Measurements from ENCODE around the gene REV1. TPM values are rescaled to one million over a fixed set of nuclear protein-coding genes. Genes with fewer than 3 reads are reported as not detected.
A peak's percentile ranks its signal among the peaks of the same experiment; 100 is the strongest.

REV1 gene
- total and polyA plus RNA-seq, 4 donors = 5.6 to 69.0 (median 38.3) TPM

GRCh38 chr2:99490623-99491461, 1.0 kb upstream of the REV1 start:
- intact Hi-C loops (cut with DNase I) = loop anchor here in 1 of 2 donors (1.0 to 10.0 kb wide), 3 partner anchors 155 to 426 kb away; partner anchors contain the start of genes MITD1, MRPL30 and TXNDC9
- Histone ChIP-seq H3K27me3 (ENCODE audit: control insufficient read depth in 1 of 2, insufficient read depth in 2 of 2, low read length in 1 of 2) (no peaks in the 10 kb centered on the region), H3K4me1 (ENCODE audit: control insufficient read depth in 1 of 2, insufficient read depth in 2 of 2, low read length in 2 of 2) (no peaks in the 10 kb centered on the region), H3K9me3 (ENCODE audit: control insufficient read depth, low read length) (no peaks in the 10 kb centered on the region), H3K36me3 (ENCODE audit: control insufficient read depth in 1 of 2, insufficient read depth in 2 of 2, low read length in 1 of 2) (no peaks in the 10 kb centered on the region), H3K27ac (ENCODE audit: low read depth in 1 of 2, low read length in 2 of 2) (peak overlapping the region; percentile 54 to 68), H3K4me3 (ENCODE audit: low read length in 2 of 2) (peak overlapping the region in 1 of 2 donors; percentile 72)
- DNase-seq (no peak), ATAC-seq (ENCODE audit: low FRiP score) (no peak)
- 31 to 33% methylated on average over 31 of the region's 31 CpGs for WGBS, 2 donors

- peak overlapping the region; percentile 72 to 96 for H3K4me3 ChIP-seq (ENCODE audit: low read length in 2 of 2)
- no peaks in the 10 kb centered on the region for H3K4me1 ChIP-seq (ENCODE audit: control insufficient read depth in 1 of 2, insufficient read depth in 2 of 2, low read length in 2 of 2)
- intact Hi-C loops (cut with DNase I) = loop anchor here (2.0 to 10.0 kb wide), 2 partner anchors 54 to 152 kb away; partner anchors contain the start of genes EIF5B (in 1 of the 2) and TXNDC9 (in 1 of the 2)
- H3K27me3 ChIP-seq (ENCODE audit: control insufficient read depth in 1 of 2, insufficient read depth in 2 of 2, low read length in 1 of 2) = no peaks in the 10 kb centered on the region
- ATAC-seq (ENCODE audit: low FRiP score) (peak; percentile 73), DNase-seq (peak; percentile 83 to 88)
- peak overlapping the region in 1 of 2 donors; percentile 68 for H3K27ac ChIP-seq (ENCODE audit: low read depth in 1 of 2, low read length in 2 of 2)
- H3K9me3 ChIP-seq (ENCODE audit: control insufficient read depth, low read length) = no peaks in the 10 kb centered on the region
- H3K36me3 ChIP-seq (ENCODE audit: control insufficient read depth in 1 of 2, insufficient read depth in 2 of 2, low read length in 1 of 2) = no peaks in the 10 kb centered on the region
- WGBS, 2 donors = 0% methylated on average over 58 to 95 of the region's 95 CpGs
Observed at GRCh38 chr2:99489063-99489760, 605 bp downstream of the REV1 start.

GRCh38 chr2:99488539-99489062, 1.2 kb downstream of the REV1 start:
- intact Hi-C loops (cut with DNase I) = loop anchor here (2.0 to 10.0 kb wide), 2 partner anchors 54 to 152 kb away; partner anchors contain the start of genes EIF5B (in 1 of the 2) and TXNDC9 (in 1 of the 2)
- DNase-seq = no peak
- 4 to 5% methylated on average over 8 of the region's 8 CpGs for WGBS, 2 donors

GRCh38 chr2:99487906-99488305, 1.9 kb downstream of the REV1 start:
- no peak overlapping the region for H3K4me3 ChIP-seq (ENCODE audit: low read length in 2 of 2)
- H3K9me3 ChIP-seq (ENCODE audit: control insufficient read depth, low read length) = no peaks in the 10 kb centered on the region
- H3K36me3 ChIP-seq (ENCODE audit: control insufficient read depth in 1 of 2, insufficient read depth in 2 of 2, low read length in 1 of 2) = no peaks in the 10 kb centered on the region
- WGBS, 2 donors = 63 to 65% methylated on average over 4 of the region's 4 CpGs
- DNase-seq (no peak), ATAC-seq (ENCODE audit: low FRiP score) (no peak)
- no peaks in the 10 kb centered on the region for H3K4me1 ChIP-seq (ENCODE audit: control insufficient read depth in 1 of 2, insufficient read depth in 2 of 2, low read length in 2 of 2)
- H3K27me3 ChIP-seq (ENCODE audit: control insufficient read depth in 1 of 2, insufficient read depth in 2 of 2, low read length in 1 of 2) = no peaks in the 10 kb centered on the region
- H3K27ac ChIP-seq (ENCODE audit: low read depth in 1 of 2, low read length in 2 of 2) = no peak overlapping the region
- intact Hi-C loops (cut with DNase I) = loop anchor here (2.0 to 10.0 kb wide), 2 partner anchors 53 to 151 kb away; partner anchors contain the start of genes EIF5B (in 1 of the 2) and TXNDC9 (in 1 of the 2)

More at GRCh38 chr2:99488539-99489062, 1.2 kb downstream of the REV1 start:
- H3K4me1 ChIP-seq (ENCODE audit: control insufficient read depth in 1 of 2, insufficient read depth in 2 of 2, low read length in 2 of 2) = no peaks in the 10 kb centered on the region
- H3K36me3 ChIP-seq (ENCODE audit: control insufficient read depth in 1 of 2, insufficient read depth in 2 of 2, low read length in 1 of 2) = no peaks in the 10 kb centered on the region
- peak overlapping the region; percentile 72 to 96 for H3K4me3 ChIP-seq (ENCODE audit: low read length in 2 of 2)
- no peak for ATAC-seq (ENCODE audit: low FRiP score)
- H3K9me3 ChIP-seq (ENCODE audit: control insufficient read depth, low read length) = no peaks in the 10 kb centered on the region
- no peaks in the 10 kb centered on the region for H3K27me3 ChIP-seq (ENCODE audit: control insufficient read depth in 1 of 2, insufficient read depth in 2 of 2, low read length in 1 of 2)
- peak overlapping the region in 1 of 2 donors; percentile 68 for H3K27ac ChIP-seq (ENCODE audit: low read depth in 1 of 2, low read length in 2 of 2)

- ATAC-seq (ENCODE audit: low FRiP score) (no peak), DNase-seq (no peak)
Observed at GRCh38 chr2:99485824-99486223, 4.0 kb downstream of the REV1 start.

GRCh38 chr2:99485411-99485810, 4.4 kb downstream of the REV1 start:
- Histone ChIP-seq H3K4me3 (ENCODE audit: low read length in 2 of 2) (no peak overlapping the region), H3K27me3 (ENCODE audit: control insufficient read depth in 1 of 2, insufficient read depth in 2 of 2, low read length in 1 of 2) (no peaks in the 10 kb centered on the region), H3K9me3 (ENCODE audit: control insufficient read depth, low read length) (no peaks in the 10 kb centered on the region), H3K36me3 (ENCODE audit: control insufficient read depth in 1 of 2, insufficient read depth in 2 of 2, low read length in 1 of 2) (no peaks in the 10 kb centered on the region), H3K4me1 (ENCODE audit: control insufficient read depth in 1 of 2, insufficient read depth in 2 of 2, low read length in 2 of 2) (no peaks in the 10 kb centered on the region), H3K27ac (ENCODE audit: low read depth in 1 of 2, low read length in 2 of 2) (no peak overlapping the region)
- DNase-seq = no peak
- WGBS, 2 donors = 83 to 89% methylated on average over 3 of the region's 3 CpGs
- intact Hi-C loops (cut with DNase I) = loop anchor here in 1 of 2 donors (10.0 kb wide), 1 partner anchor 51 kb away; no protein-coding TSS in a partner anchor
- no peak for ATAC-seq (ENCODE audit: low FRiP score)

More at GRCh38 chr2:99485824-99486223, 4.0 kb downstream of the REV1 start:
- Histone ChIP-seq H3K27ac (ENCODE audit: low read depth in 1 of 2, low read length in 2 of 2) (no peak overlapping the region), H3K4me3 (ENCODE audit: low read length in 2 of 2) (no peak overlapping the region), H3K27me3 (ENCODE audit: control insufficient read depth in 1 of 2, insufficient read depth in 2 of 2, low read length in 1 of 2) (no peaks in the 10 kb centered on the region), H3K9me3 (ENCODE audit: control insufficient read depth, low read length) (no peaks in the 10 kb centered on the region), H3K36me3 (ENCODE audit: control insufficient read depth in 1 of 2, insufficient read depth in 2 of 2, low read length in 1 of 2) (no peaks in the 10 kb centered on the region), H3K4me1 (ENCODE audit: control insufficient read depth in 1 of 2, insufficient read depth in 2 of 2, low read length in 2 of 2) (no peaks in the 10 kb centered on the region)
- intact Hi-C loops (cut with DNase I) = loop anchor here in 1 of 2 donors (10.0 kb wide), 1 partner anchor 51 kb away; no protein-coding TSS in a partner anchor
- WGBS, 2 donors = 77 to 78% methylated on average over 4 of the region's 4 CpGs

- intact Hi-C loops (cut with DNase I) = loop anchor here in 1 of 2 donors (10.0 kb wide), 1 partner anchor 49 kb away; no protein-coding TSS in a partner anchor
Observed at GRCh38 chr2:99484205-99484604, 5.6 kb downstream of the REV1 start.

GRCh38 chr2:99481941-99482340, 7.9 kb downstream of the REV1 start:
- Histone ChIP-seq H3K36me3 (ENCODE audit: control insufficient read depth in 1 of 2, insufficient read depth in 2 of 2, low read length in 1 of 2) (no peaks in the 10 kb centered on the region), H3K27ac (ENCODE audit: low read depth in 1 of 2, low read length in 2 of 2) (no peak overlapping the region), H3K4me3 (ENCODE audit: low read length in 2 of 2) (no peak overlapping the region), H3K27me3 (ENCODE audit: control insufficient read depth in 1 of 2, insufficient read depth in 2 of 2, low read length in 1 of 2) (no peaks in the 10 kb centered on the region), H3K9me3 (ENCODE audit: control insufficient read depth, low read length) (no peaks in the 10 kb centered on the region), H3K4me1 (ENCODE audit: control insufficient read depth in 1 of 2, insufficient read depth in 2 of 2, low read length in 2 of 2) (no peaks in the 10 kb centered on the region)
- no peak for ATAC-seq (ENCODE audit: low FRiP score)
- intact Hi-C loops (cut with DNase I) = loop anchor here in 1 of 2 donors (10.0 kb wide), 1 partner anchor 47 kb away; no protein-coding TSS in a partner anchor
- WGBS, 2 donors = 39 to 41% methylated on average over 1 of the region's 1 CpG
- no peak for DNase-seq

More at GRCh38 chr2:99484205-99484604, 5.6 kb downstream of the REV1 start:
- Histone ChIP-seq H3K36me3 (ENCODE audit: control insufficient read depth in 1 of 2, insufficient read depth in 2 of 2, low read length in 1 of 2) (no peaks in the 10 kb centered on the region), H3K27ac (ENCODE audit: low read depth in 1 of 2, low read length in 2 of 2) (no peak overlapping the region), H3K4me3 (ENCODE audit: low read length in 2 of 2) (no peak overlapping the region), H3K9me3 (ENCODE audit: control insufficient read depth, low read length) (no peaks in the 10 kb centered on the region), H3K4me1 (ENCODE audit: control insufficient read depth in 1 of 2, insufficient read depth in 2 of 2, low read length in 2 of 2) (no peaks in the 10 kb centered on the region), H3K27me3 (ENCODE audit: control insufficient read depth in 1 of 2, insufficient read depth in 2 of 2, low read length in 1 of 2) (no peaks in the 10 kb centered on the region)
- 77% methylated on average over 2 of the region's 2 CpGs for WGBS, 2 donors
- no peak for DNase-seq
- ATAC-seq (ENCODE audit: low FRiP score) = no peak
